GM19372 (cell line): ENCODE results near the gene CHTF8.

ENCODE experiments used
- ATAC-seq: cut with Tn5 transposase; IDR thresholded peaks from one replicate; pipeline ENCODE4 v1.9.1; 2021; ENCODE audit warnings: mild to moderate bottlenecking, low read depth, moderate library complexity; ENCODE audit not compliant: unreplicated experiment

CHTF8 gene

DNA sequence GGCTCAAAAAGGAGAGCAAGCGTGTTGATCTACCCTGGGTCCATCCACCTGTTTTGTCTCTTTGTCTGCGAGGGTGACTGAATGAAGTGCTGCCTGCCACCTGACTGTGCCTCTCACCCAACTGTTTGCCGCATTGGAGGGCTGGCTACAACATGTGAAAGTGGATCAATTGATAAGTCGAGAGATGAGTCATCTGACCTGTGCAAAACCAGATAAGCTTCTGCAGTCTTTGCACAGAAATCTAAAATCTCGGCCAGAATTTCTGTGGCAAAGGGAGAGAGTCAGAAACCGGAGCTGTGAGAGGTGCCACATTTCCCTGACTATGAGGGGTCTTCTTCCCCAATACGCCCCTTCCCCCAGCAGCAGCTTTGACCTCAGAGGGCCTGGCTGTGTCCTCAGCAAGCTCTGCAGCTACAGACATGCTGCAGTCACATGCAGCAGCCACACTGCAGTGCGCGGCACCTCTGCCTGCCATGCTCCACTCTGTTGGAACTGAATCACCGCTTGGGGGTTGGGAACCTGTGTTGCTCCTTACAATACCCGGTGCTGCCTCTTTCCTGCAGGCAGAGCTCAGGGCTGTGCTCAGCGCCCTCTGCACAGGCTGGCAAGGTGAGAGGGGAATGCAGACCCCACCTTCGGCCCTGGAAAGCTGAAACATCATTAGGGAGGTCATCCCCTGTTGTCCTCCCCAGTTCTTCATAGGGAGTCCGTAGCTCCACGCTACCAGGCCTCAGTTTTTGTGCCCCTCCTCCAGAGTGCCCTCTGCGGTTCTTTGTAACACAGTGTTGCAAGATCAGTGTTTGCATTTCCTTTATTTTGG lies 43.1 kb downstream of the CHTF8 start:
- no peak for ATAC-seq

- ATAC-seq: no peak
Measured at GRCh38 chr16:69088684-69089083, 43.7 kb downstream of the CHTF8 start.

DNA sequence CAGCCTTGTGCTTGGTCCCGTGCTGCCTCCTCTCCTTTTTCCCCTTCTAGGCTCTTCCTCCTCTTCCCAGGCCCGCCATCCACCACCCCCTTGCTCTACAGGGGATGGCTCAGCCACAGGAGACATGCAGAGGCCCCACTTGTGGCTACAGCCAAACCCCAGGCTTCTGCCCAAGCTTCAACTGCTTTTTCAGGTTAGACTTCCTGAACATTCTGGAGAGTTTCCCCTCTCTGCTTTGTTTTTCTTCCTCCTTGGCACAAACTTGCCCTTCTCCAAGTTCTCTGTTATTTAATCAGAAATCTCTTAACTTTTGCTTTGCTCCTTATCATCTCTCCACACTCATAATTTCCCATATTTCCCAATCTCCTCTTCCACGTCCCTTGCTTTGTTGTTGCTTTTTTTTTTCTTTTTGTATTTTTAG lies 45.2 kb downstream of the CHTF8 start:
- ATAC-seq: no peak

GRCh38 chr16:69085032-69085695 lies 47.2 kb downstream of the CHTF8 start:
- no peak for ATAC-seq

GRCh38 chr16:69084289-69084688 lies 48.1 kb downstream of the CHTF8 start:
- ATAC-seq: no peak

GRCh38 chr16:69083306-69083941 lies 49.0 kb downstream of the CHTF8 start:
- no peak for ATAC-seq

- no peak for ATAC-seq
Measured at GRCh38 chr16:69079697-69080096, 52.7 kb downstream of the CHTF8 start.

DNA sequence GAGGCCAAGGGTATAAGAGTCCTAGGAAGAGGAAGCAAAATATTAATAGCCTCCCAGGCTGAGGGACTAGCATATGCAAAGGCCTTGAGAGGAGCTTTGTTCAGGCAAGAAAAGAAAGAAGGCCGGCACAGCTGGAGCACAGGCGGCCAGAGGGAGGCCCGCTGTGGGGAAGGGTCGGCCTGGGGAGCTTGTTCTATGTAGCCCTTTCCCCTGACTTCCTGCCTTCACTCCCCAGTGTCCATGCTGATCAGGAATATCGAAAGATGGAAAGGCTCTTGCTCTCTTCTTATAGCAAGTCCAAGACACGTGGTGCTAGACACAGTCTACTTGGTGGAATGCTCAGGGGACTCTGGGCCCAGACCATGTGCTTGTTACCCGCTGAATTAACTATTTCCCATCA lies 54.3 kb downstream of the CHTF8 start:
- no peak for ATAC-seq

GRCh38 chr16:69077251-69077650 lies 55.1 kb downstream of the CHTF8 start:
- ATAC-seq: no peak

- no peak for ATAC-seq
Measured at GRCh38 chr16:69073181-69073702, 59.1 kb downstream of the CHTF8 start.

- ATAC-seq: no peak
Measured at GRCh38 chr16:69072640-69072974, 59.8 kb downstream of the CHTF8 start.

GRCh38 chr16:69071036-69071435 lies 61.4 kb downstream of the CHTF8 start:
- ATAC-seq: no peak

DNA sequence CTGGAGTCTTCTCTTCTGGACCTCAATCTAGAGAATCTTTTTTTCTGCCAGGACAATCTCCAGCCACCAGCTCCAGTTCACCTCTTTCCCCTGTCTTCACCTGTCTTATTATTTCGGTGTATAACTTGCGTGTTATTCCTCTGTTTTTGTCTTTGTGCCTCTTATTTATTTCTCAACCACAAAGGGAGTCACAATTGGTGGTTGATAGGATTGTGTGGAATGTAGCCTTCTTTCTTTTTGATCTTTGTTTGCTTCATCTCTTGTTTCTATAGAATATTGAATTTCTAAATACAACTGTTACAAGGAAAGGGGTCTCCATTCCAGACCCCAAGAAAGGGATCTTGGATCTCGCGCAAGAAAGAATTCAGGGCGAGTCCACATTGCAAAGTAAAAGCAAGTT lies 62.9 kb downstream of the CHTF8 start:
- ATAC-seq: no peak
